ENCODE measurements around the gene C10orf90.

- TF ChIP-seq, protein P1, sequence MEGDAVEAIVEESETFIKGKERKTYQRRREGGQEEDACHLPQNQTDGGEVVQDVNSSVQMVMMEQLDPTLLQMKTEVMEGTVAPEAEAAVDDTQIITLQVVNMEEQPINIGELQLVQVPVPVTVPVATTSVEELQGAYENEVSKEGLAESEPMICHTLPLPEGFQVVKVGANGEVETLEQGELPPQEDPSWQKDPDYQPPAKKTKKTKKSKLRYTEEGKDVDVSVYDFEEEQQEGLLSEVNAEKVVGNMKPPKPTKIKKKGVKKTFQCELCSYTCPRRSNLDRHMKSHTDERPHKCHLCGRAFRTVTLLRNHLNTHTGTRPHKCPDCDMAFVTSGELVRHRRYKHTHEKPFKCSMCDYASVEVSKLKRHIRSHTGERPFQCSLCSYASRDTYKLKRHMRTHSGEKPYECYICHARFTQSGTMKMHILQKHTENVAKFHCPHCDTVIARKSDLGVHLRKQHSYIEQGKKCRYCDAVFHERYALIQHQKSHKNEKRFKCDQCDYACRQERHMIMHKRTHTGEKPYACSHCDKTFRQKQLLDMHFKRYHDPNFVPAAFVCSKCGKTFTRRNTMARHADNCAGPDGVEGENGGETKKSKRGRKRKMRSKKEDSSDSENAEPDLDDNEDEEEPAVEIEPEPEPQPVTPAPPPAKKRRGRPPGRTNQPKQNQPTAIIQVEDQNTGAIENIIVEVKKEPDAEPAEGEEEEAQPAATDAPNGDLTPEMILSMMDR (IDR thresholded peaks at IDR 0.05), result no peak
- no peak for TF ChIP-seq POLR2AphosphoS5 (IDR thresholded peaks at IDR 0.05)
Measured at GRCh38 chr10:126705131-126705530, 34.6 kb upstream of the C10orf90 start.

Data from suprapubic skin (tissue), 3 donors.